ENCODE data around the gene BABAM2.

Gene BABAM2

DNA sequence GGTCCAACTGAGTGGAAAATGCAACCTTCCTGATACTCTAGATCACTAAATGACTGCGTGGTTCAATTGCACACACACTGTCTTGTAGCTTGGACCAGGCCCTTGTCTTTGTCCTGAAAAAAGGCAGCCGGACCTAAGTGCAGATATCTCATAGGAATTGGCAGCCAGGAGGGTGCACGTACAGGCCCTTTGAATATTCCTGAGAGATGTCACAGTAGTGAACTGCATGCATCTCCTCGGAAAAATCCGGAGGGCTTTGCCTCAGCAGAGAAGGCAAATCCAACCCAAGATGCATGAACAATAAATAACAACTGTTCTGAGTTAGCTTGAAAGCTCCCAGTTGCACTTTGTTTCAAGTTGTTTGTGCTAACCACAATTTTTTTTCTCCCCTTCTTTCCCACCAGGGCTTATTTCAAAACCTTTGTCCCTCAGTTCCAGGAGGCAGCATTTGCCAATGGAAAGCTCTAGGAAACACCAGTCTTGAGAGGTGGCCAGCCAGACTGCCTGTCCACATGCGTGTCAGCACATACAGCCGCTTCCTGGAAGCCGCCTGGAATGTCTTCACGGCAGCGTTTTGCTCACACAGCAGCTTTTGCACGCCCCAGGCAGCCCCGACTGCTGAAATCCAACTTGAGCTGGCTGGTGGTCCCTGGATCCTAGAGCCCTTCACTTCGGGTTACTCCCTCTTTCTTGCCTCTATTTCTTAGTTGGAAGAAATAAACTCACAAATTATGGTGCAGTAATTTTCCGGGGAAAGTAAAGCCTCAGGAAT lies 447.7 kb downstream of the BABAM2 start:
- no peak for DNase-seq

DNA sequence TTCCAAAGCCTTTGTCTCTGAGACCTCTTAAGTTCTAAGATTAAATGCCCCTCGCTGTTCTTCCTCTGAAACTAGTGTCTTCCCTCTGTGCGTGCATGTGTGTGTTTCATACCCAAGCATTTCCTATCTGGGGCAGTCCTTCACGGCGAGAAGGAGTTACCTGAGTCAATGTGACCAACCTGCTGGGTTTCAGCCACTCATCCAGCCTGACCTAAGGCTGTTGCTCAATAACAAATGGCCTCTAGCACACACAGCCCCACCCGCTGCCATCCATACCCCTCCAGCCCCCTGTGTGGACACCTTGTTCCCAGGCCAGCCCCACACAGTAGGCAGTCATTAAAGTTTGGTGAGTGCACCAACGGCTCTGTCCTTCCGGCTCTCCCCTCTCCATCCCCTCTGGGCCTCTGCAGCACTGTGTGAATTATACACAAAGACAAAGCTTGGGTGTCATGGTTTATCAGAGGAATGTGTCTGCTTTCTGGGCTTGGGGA lies 448.3 kb downstream of the BABAM2 start:
- DNase-seq, result no peak

DNA sequence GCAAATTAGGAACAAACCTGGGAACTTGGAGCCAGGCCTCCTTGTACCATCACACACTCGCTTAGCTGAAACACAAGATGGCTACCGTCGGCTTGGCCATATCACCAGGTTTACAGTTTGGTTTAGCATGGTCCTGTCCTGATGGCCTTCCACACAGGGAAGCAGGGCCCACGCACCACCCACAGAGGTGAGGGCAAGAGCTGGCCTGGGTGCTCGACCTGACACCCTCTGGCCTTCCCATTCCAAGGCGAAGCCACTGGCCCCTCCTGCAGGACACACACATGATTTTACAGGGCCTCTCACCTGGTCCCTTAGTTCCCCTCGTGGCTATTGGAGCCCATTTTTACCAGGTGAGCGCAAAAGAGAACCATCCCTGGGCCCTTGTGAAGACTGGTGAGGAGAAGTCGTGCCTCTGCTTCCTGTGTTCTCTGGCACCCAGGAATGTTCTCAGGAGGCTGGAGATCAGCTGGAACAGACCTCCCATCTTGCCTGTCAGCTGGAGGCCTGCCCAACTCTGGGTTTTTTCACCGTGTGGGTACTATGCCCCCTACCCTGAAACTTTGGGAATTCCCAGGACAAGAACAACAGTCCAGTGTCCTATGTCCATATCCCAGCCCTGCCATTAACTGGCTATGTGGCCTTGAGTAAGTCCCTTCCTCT lies 449.1 kb downstream of the BABAM2 start:
- no peak for DNase-seq

DNA sequence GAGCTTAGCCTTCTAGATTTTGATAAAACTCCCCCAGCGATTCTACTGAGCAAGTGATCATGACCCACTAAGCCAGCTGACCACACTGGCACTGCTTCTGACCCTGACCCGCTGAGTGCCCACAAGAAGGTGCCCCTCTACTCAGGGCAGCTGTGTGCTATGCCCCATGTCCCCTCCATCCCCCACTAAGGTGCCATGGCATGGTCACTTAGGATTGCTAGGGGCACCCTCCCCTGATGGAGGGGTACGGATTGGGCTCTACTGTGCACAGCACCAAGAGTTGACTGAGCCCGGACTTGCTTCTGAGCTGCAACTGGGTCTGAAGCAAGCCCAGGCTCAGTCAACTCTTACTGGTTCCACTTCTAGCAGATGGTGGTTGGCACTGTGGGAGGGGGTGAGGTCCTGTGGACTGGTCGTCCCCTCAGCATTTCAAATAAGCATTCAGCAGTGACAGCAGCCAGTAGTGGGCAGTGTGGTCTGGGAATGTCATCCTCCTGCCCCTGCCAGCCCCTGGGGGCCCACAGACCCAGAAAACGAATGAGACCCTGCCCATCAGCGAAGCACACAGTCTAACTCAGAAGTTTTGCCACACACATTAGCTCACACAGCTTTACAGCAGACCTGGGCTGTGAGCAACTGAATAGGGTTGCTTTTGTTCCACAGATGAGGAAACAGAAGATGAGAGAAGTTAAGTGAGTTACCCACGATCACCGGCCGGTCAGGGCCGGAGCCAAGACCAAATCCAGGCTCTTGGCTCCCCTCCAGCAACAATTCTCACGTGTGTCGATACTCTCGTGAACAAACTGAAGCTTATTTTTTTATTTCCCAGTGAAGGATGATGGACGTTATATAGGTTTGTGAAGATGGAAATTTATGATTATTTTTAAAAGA lies 450.0 kb downstream of the BABAM2 start:
- no peak for DNase-seq

DNA sequence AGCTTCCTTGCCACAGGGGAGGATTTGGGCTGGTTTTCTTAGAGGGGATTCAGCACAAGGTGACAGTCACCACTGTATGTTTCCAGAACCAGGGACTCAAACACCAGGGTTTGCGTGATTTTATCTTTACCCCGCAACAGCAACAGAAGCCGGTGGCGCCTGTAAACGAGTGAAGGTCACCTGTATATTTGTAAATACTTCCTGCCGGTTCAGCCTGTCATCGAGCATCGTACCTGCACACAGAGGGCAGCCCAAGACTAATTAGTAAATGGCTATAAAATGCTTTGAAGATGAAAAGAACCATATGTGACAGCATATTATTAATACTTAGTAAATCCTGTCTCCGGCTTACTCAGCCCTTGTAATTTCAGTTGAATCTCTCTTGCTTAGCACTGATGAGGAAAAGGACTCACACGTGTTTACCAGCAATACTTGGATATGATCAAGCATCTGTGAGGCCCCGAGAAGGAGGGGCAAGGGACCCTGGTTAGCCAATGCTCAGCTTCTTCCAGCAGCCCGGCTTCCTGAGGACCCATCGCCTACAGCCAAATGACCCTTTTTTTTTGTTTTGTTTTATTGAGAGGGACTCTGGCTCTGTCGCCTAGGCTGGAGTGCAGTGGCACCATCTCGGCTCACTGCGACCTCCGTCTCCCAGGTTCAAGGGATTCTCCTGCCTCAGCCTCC lies 450.8 kb downstream of the BABAM2 start:
- DNase-seq, result no peak

DNA sequence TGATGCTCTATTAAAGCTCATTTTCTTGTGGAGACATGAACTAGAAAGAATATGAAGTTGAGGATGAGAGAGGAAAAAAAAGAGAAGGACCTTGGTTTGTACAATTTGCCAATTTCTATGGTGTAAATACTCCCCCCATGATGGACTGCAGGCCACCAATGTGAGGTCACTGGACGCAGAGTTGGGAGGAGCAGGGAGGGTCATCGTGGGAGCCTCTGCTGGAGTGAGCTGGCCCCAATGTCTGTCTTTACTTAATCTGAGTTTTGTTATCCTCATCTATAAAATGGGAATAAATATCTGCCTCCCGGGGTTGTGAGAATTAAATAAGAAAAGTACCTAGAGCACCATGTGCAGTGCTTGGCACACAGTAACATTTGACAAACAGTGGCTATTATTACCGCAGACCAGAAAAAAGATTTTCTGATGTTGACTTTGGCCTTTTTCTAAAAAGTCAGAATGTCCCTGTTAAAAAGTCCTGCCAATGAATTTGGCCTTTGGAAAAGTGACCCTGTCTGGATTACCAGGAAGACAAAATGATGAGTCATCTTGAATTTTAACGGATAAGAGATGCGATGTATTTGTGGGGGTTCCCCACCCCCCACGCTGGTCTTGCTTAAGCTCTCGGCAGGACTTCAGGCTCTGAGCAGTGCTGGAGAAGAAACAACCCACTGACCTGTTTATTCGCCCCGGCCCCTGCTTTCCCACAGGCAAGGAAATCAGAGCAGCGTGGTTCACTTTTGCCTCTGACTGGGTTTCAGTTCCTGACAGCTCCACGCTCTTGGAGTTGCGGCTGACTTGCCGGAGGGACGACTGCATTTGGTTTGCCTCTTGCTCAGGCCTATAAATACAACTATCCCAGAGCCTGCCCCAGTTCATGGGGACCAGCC lies 451.8 kb downstream of the BABAM2 start:
- DNase-seq, result no peak

DNA sequence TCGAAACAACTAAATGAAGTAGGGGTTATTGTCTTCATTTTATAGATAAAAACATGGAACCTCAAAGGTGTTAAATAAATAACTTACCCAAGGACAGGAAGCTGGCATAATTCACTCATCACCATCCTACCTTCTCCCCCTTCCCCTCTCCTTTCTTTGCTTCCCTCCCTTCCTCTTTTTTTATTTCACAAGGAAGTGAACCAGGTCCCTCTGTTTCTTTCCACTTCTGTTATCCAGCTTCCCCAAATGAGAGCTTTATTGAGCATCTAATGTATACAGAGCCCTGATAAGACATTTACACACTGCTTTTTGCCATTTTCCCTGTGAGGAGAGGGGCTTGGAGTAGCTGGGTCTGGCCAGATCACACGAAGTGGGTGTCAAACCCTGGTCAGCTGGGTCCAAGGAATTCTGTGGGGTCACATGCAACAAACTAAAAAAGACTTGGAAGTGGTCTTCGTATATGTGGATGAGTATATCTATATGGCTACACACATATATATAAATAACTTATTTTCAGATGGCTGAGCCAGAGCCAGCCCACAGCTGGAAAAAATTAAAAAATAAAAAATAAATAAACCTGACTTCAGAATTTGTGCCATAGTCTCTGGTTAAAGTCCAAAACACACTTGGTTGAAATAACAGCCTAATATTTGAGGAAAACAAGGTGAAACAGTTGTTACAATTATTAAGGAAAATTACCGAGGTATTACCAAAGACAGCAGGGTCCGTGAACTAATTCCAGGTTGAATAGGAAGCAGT lies 452.8 kb downstream of the BABAM2 start:
- no peak for DNase-seq

DNA sequence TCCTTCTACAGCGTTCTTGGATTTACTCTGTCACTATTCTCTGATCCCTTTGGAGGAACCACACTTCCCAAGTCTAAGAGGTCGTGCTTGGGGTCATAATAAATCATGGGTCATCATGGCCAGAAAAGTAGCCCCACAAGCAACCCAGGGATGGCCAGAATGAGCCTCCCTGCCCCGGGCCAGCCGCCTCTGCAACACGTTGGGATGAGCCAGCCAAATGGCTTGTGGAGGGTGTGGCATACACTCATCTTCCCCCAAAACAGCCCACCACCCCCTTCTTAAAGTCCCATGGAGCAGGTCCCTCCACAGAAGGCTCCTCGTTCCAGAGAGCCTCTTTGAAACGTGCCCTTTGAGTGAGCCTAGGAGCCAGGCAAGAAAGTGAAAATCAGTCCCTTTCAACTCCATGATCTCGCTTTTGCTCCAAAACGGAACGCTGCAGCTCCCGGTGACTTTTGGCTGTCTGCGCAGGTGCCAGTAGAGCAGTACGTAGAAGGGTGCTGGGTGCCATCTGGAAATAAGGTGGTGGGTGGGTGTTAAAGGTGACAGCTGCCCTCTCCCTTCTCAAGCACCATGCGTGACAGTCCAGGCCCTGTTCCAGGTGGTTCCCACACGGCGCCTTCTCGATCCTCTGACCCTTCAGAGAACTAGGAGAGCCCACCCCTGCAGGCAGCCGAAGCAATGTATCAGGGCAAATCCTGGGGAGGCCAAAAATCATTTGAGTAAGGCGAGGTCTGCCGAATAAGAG lies 453.6 kb downstream of the BABAM2 start:
- no peak for DNase-seq

DNA sequence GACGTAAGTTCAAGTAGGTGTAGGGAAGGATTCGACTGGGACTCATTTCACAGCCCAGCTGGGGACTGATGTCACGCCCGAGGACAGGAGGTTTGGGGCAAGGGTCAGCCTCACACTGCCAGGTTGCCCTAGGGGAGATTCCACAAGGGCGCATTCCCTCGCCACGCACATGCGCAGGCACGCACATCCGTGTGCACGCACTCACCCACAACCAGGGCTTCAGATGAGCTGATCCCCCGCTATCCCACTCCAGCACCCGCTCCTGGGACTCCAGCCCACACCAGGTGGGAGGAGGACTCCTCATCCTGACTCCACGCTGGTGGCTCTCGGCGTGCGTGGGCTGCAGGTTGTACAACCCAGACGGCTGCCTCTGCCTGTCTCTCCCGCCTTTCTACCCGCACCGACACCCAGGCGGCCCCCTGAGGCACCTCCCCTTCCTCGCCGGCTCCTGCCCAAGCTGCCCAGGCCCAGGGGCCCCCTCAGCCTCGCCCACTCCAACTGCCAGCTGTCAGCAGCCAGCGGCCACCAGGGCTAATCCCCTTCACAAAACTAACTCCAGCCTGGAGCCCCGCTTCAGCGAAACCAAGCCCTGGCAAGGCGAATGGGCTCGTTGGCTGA lies 454.3 kb downstream of the BABAM2 start:
- DNase-seq, result no peak

DNA sequence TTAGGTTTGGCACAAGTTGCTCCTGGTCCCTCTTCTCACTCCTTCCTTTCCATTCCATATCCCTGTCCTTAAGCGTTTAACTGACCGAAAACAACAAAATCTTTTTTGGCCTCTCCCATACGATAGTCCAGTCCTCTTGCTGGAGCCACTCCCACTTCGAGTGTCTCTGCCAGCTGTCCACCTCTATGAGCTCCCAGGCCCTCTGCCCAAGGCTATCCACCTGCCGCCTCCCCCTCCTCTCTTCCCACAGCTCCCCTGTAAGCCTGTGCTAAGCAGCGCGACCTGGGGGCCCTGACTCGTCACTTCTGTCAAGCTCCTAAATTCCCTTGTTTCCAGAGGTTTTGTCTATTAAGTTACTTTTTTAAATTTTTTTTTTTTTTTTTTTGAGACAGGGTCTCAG lies 455.1 kb downstream of the BABAM2 start:
- no peak for DNase-seq

DNA sequence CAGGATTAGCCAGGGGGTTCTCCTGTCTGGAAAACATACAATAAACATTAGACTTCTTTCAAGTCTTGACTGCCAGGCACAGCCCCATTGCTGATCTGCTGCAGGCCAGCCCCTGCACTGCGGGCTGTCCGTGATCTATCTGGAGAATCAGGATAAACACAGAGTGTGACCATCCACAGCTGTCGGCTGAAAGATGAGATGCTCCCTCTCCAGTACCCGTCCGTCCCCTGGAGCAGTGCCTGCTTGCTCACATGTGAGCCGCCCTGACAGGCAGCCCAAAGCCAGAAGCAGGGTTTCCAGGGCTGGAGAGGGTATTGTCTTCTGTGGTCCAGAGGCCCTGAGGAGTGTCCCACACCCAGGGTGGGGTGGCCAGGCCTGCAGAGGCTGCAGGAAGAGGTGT lies 456.1 kb downstream of the BABAM2 start:
- no peak for DNase-seq

DNA sequence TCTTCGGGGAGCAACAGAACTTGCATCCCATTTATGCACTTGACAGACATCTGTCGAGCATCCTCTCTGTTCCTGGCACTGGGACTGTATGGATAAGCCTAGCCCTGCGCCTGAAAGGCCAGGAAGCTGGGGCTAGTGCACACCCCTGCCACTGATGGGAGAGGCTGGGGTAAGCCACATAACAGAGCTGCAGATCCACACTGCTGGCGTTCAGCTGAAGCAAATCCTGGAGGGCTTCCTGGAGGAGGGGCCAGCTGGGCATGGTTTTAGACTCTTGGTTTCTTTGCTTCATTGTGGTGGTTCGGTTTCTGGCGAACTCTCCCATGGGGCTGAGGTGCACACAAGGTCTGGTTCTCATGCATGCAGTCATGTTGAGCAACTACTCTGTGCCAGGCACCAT lies 456.7 kb downstream of the BABAM2 start:
- DNase-seq, result no peak

DNA sequence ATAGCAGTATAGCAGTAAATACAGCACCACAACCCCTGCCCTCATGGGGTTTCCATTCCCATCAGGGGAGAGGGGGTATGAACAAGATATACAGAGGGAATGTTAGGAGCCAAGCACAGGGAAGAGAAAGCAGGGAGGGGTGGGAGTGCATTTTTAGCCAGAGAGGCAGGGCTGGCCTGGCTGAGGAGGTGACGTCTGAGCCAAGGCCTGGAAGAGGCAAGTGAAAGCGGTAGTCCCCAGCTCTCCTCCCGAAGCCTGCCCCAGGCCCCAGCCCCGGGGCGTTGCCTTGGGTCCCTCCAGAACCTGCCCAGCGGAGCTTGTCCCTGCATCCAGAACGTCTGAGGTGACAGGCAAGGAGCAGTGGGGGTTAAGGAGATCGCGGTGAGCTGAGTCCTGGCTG lies 457.1 kb downstream of the BABAM2 start:
- DNase-seq, result no peak

DNA sequence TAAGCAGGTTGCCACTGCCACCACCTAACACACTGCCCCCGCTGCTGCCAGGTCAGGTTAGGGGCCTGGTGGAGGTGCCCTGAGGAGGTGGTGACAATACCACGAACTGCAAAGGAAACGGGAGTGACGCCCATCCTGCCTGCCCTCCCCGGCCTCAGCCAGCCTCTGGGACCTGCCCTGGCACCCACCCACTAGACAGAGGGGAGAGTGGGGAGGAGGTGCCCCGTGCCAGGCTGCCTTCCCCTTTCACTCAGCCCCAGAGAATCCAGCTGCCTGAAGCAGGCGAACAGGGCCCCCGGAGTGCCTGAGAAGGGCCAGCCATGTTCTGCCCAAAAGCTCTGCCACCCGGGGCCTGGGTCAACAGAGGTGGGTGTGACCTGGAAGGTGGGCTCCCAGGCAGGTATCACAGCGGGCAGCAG lies 457.6 kb downstream of the BABAM2 start:
- DNase-seq, result no peak

DNA sequence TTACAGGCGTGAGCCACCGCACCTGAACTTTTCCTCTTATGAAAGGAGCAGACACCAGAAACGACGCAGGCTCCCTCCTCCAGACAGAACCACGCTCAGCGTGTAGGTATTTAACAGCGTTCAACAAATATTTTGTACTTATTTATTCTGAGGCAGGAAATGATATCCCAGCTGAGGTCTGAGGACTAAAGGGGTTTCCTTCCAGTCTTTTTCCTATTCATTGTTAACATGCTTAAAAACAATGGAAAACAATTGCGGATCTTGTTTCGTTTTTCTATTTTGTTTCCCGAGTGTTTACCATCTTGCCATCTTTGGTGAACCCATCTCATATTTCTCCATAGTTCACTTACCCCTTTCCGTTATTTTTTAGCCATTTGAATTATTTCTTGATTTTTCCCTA lies 458.4 kb downstream of the BABAM2 start:
- no peak for DNase-seq

DNA sequence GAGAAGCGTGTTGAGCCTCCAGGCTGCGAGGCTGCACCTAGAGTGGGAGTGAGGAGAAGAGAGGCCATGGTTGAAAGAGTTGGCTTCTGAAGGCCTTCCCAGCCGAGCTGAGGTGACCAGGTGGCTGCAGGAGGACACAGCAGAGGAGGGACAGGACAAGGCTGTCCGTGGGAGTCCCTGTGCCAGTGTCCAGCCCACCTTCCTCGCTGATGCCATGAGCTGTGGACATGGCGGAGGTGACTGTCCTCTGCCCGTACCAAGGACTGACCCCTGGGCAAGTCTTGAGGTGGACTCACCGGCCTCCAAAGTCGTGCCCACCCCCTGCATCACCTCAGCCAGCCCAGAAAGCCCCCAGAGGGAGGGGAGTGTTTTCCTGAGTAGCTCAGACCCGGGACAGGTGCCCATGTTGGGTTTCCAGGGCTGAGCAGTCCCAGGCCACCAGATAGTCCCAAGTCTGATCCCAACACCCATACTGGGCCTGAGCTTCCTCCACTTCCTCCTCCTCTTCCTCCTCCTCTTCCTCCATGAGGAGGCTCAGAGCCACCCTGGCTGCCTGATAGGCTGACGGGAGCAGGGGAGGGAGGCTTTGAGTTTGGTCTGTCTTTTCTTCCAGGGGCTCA lies 459.1 kb downstream of the BABAM2 start:
- no peak for DNase-seq

DNA sequence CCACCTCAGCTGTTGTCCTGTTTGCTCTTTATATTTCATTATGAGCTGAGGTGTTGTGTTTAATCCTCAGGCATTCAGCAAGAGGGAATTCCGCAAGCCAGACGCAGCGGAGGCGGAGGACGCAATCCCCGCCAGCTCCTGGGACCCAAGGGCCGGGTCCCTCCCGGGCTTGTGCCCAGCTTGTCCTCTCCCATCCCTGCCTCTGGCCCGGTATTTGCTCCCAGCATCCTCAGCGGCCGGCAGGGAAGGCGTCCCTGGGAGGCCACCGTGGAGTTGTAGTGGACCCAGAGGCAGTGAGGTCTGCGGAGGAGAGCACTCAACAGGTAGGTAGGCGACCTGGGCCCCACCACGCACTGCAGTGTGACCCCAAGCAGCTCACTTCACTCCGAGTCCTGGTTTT lies 459.7 kb downstream of the BABAM2 start:
- no peak for DNase-seq

DNA sequence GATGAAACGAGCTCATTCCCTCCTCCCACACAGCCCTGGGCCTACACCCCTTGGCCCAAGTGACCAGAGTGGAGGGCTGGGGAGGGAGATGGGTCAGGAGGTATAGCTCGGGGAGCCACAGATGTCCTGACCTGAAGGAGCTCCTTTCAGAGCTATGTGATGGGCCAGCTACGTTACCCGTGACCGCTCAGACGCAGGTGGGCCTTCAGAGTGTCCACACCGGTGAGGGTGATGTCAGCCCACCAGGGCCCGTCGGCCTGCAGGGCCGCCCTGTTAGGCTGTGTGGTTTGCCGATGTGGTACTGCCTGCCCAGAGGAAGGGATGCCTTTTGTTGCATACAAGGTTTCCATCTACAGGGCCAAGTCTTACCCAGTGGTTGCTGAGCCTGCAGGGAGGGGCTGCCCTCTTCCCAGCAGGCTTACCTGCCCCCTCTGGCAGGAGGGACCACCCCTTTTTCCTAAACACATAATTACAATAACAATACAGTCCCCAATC lies 460.3 kb downstream of the BABAM2 start:
- no peak for DNase-seq

DNA sequence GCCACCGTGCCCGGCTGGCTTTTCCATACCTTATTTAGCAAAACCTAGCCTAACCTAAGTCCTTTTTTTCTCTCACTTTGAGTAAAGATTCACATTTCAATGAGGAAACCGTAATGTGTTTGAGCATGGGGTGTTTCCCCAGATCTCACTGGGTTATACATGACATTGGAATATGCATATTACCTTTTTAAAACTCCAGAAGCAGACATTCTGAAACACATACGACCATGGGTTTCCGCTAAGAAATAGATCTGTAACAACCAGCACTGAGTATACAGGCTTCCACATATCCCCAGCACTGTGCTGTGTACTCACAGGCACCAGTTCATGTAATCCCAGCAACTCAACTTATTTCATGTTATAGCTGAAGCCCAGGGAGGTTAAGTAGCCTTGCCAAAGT lies 461.1 kb downstream of the BABAM2 start:
- DNase-seq, result no peak
